IMR-90 (cell line): Measurements from ENCODE around the gene PLEK. TPM values are rescaled to one million over a fixed set of nuclear protein-coding genes. Genes with fewer than 3 reads are reported as not detected.

Experiments
- ATAC-seq: fragments of 200-7000 bp; cut with Tn5 transposase; 2 replicates; pipeline ENCODE4 v1.9.1; 2020; ENCODE audit warnings: low read depth, mild to moderate bottlenecking, moderate library complexity
- BruUV-seq: library from RNA; stranded (reverse); fragments of 400-500 nt; replicated peaks from 2 replicates; lab custom pipeline; 2021; lab: Mats Ljungman, UMichigan
- CTCF ChIA-PET: fragments of 300-600 bp; formaldehyde crosslinking; extraction: SDS; loops from one replicate; lab custom pipeline; 2021; ENCODE audit warnings: antibody characterized with exemption; lab: Yijun Ruan, JAX
- POLR2A ChIA-PET: fragments of 300-600 bp; sonication (Branson Sonifier 250); formaldehyde crosslinking; loops from one replicate; lab custom pipeline; 2022; ENCODE audit warnings: antibody characterized with exemption; ENCODE audit not compliant: unreplicated experiment; lab: Charles Lee
- DNase-seq: peaks from one replicate; pipeline ENCODE4 v3.0.0; 2013
- H2AFZ ChIP-seq: replicated peaks from 2 replicates; pipeline ENCODE3; 2013; ENCODE audit warnings: low read length, mild to moderate bottlenecking; ENCODE audit not compliant: poor library complexity
- H2AK5ac ChIP-seq: 2 replicates; pipeline ENCODE4 v1.6.1; 2013; ENCODE audit warnings: low read depth, low read length, inconsistent platforms
- H2AK9ac ChIP-seq: replicated peaks from 2 replicates; pipeline ENCODE3; 2013; ENCODE audit warnings: mild to moderate bottlenecking, low read depth, low read length, moderate library complexity; ENCODE audit not compliant: poor library complexity
- H2BK120ac ChIP-seq: 2 replicates; pipeline ENCODE4 v1.6.1; 2013; ENCODE audit warnings: low read depth, low read length, inconsistent platforms
- H2BK15ac ChIP-seq: 3 replicates; pipeline ENCODE4 v1.6.1; 2013; ENCODE audit warnings: low read depth, low read length, inconsistent platforms
- H2BK20ac ChIP-seq: 2 replicates; pipeline ENCODE4 v1.6.1; 2013; ENCODE audit warnings: low read depth, mild to moderate bottlenecking, inconsistent platforms, low read length, moderate library complexity
- H2BK5ac ChIP-seq: 2 replicates; pipeline ENCODE4 v1.6.1; 2013; ENCODE audit warnings: mild to moderate bottlenecking, low read depth, low read length, inconsistent platforms; ENCODE audit not compliant: poor library complexity, severe bottlenecking
- H3K14ac ChIP-seq: replicated peaks from 2 replicates; pipeline ENCODE4 v1.6.1; 2013; ENCODE audit warnings: low read depth, low read length, inconsistent platforms
- H3K18ac ChIP-seq: 2 replicates; pipeline ENCODE4 v1.6.1; 2013; ENCODE audit warnings: low read depth, low read length, control low read depth
- H3K23ac ChIP-seq: 2 replicates; pipeline ENCODE4 v1.6.1; 2013; ENCODE audit warnings: low read depth, low read length, inconsistent platforms
- H3K27ac ChIP-seq: 2 replicates; pipeline ENCODE4 v1.5.1; 2013; ENCODE audit warnings: mild to moderate bottlenecking, control low read depth, low read length; ENCODE audit not compliant: insufficient read depth
- H3K27me3 ChIP-seq: 2 replicates; pipeline ENCODE4 v1.6.1; 2013; ENCODE audit warnings: low read length; ENCODE audit not compliant: control insufficient read depth, insufficient read depth
- H3K36me3 ChIP-seq: 2 replicates; pipeline ENCODE4 v1.6.1; 2013; ENCODE audit warnings: low read length, mixed read lengths; ENCODE audit not compliant: control insufficient read depth, insufficient read depth
- H3K4ac ChIP-seq: 2 replicates; pipeline ENCODE4 v1.6.1; 2013; ENCODE audit warnings: low read depth, low read length, inconsistent platforms
- H3K4me1 ChIP-seq: 2 replicates; pipeline ENCODE4 v1.6.1; 2013; ENCODE audit warnings: low read length, mixed read lengths; ENCODE audit not compliant: control insufficient read depth, insufficient read depth
- H3K4me2 ChIP-seq: 2 replicates; pipeline ENCODE4 v1.6.1; 2013; ENCODE audit warnings: low read depth, mild to moderate bottlenecking, control low read depth, low read length, moderate library complexity
- H3K4me3 ChIP-seq: 2 replicates; pipeline ENCODE4 v1.5.1; 2013; ENCODE audit warnings: low read depth, mild to moderate bottlenecking, control low read depth, low read length, moderate library complexity; ENCODE audit not compliant: insufficient read depth
- H3K56ac ChIP-seq: 2 replicates; pipeline ENCODE4 v1.6.1; 2013; ENCODE audit warnings: low read length, inconsistent platforms; ENCODE audit not compliant: insufficient read depth; ENCODE audit errors: extremely low read depth
- H3K79me1 ChIP-seq, 2 experiments: 2 replicates each; pipeline ENCODE4 v1.6.1; 2013; ENCODE audit warnings: low read length in 2 of 2, inconsistent platforms in 1 of 2, low read depth in 1 of 2
- H3K9ac ChIP-seq: 2 replicates; pipeline ENCODE4 v1.6.1; 2013; ENCODE audit warnings: low read depth, low read length, control low read depth
- H3K9me1 ChIP-seq: 2 replicates; pipeline ENCODE4 v1.6.1; 2013; ENCODE audit warnings: low read length, inconsistent platforms; ENCODE audit not compliant: insufficient read depth
- H3K9me3 ChIP-seq: 2 replicates; pipeline ENCODE4 v1.6.1; 2013; ENCODE audit warnings: low read length; ENCODE audit not compliant: control insufficient read depth, insufficient read depth
- H4K20me1 ChIP-seq: 2 replicates; pipeline ENCODE4 v1.6.1; 2013; ENCODE audit warnings: low read length, inconsistent platforms; ENCODE audit not compliant: insufficient read depth
- H4K5ac ChIP-seq: 2 replicates; pipeline ENCODE4 v1.6.1; 2013; ENCODE audit warnings: mild to moderate bottlenecking, low read depth, low read length, control low read depth
- H4K8ac ChIP-seq, 2 experiments: 2 replicates each; pipeline ENCODE4 v1.6.1; 2013; ENCODE audit warnings: low read depth in 2 of 2, low read length in 2 of 2, control low read depth in 1 of 2, inconsistent platforms in 1 of 2
- H4K91ac ChIP-seq: 2 replicates; pipeline ENCODE4 v1.6.1; 2013; ENCODE audit warnings: low read depth, low read length, inconsistent platforms; ENCODE audit not compliant: insufficient read depth
- CEBPB ChIP-seq: IDR thresholded peaks from 2 replicates; pipeline ENCODE4 v1.6.1; 2012; ENCODE audit warnings: low read depth, low read length, improper control_type of control experiment
- RFX5 ChIP-seq: IDR thresholded peaks from 2 replicates; pipeline ENCODE4 v1.8.0; 2012; ENCODE audit warnings: low read depth, mild to moderate bottlenecking, low read length, moderate library complexity
- WGBS, 2 experiments: methylation state at CpG; one replicate each; pipeline versions ENCODE4 v1.1.5 to v1.1.7; 2013; ENCODE audit warnings: missing lambda C conversion rate in 2 of 2; ENCODE audit not compliant: insufficient read length in 1 of 2; ENCODE audit errors: extremely low coverage in 2 of 2; 5-methylcytosine and 5-hydroxymethylcytosine counted together
- dilution Hi-C: fragments of 300-500 bp; cut with HindIII; formaldehyde crosslinking; loops from one replicate; pipeline ENCODE4 v1.14.3; 2018; ENCODE audit warnings: low sequenced_read_pairs; ENCODE audit not compliant: unreplicated experiment
- in situ Hi-C: fragments of 300-500 bp; cut with MboI; formaldehyde crosslinking; loops from 3 replicates; pipeline ENCODE4 v1.14.3; 2019; ENCODE audit warnings: low sequenced_read_pairs, inconsistent platforms, mixed read lengths
- intact Hi-C: fragments of 100-400 bp; cut with micrococcal nuclease; formaldehyde crosslinking; loops from 2 replicates; pipeline ENCODE4 v1.10.0; 2022
- polyA plus RNA-seq, 3 experiments: library from polyadenylated mRNA; depleted of rRNA; stranded (reverse); fragments of >200 nt; gene quantifications; 2 replicates each; pipeline ENCODE4 v1.2.3, GENCODE V29; 2012; ENCODE audit warnings: low replicate concordance in 1 of 3
- total RNA-seq: library from RNA; depleted of rRNA; stranded (reverse); fragments of >200 nt; gene quantifications from 2 replicates; pipeline ENCODE4 v1.2.3, GENCODE V29; 2012

The PLEK gene
- total and polyA plus RNA-seq, 2 of the 4 experiments (the other 2 are of a cell fraction): under 0.01 TPM; not detected in 1

- ChIA-PET POLR2A (no interaction called here), CTCF (no interaction called here)
- Histone ChIP-seq H3K23ac (no peak overlapping the region), H3K27me3 (peaks cover 24% of the 10 kb centered on the region), H2BK5ac (no peak overlapping the region), H3K14ac (no peak overlapping the region), H3K9me3 (peaks cover 3% of the 10 kb centered on the region; the same call in 1 of the 2 replicates), H3K9ac (no peak overlapping the region), H3K36me3 (no peaks in the 10 kb centered on the region), H2BK20ac (no peak overlapping the region), H2AK9ac (no peak overlapping the region), H4K91ac (no peak overlapping the region), H3K18ac (no peak overlapping the region), H3K4me3 (no peak overlapping the region), H3K9me1 (no peaks in the 10 kb centered on the region), H4K20me1 (no peaks in the 10 kb centered on the region), H3K4ac (no peak overlapping the region), H3K79me1 (no peaks in the 10 kb centered on the region), H3K4me2 (no peak overlapping the region), H2AFZ (no peak overlapping the region), H2BK15ac (no peak overlapping the region), H3K27ac (no peak overlapping the region), H4K5ac (no peak overlapping the region), H4K8ac (no peak overlapping the region), H2BK120ac (no peak overlapping the region), H3K56ac (no peak overlapping the region), H3K4me1 (peaks cover 2% of the 10 kb centered on the region; the same call in 1 of the 2 replicates), H2AK5ac (no peak overlapping the region)
- in situ Hi-C loops (no loop called here), intact Hi-C loops (no loop called here), dilution Hi-C loops (no loop called here)
- no TSS peak for BruUV-seq
- TF ChIP-seq CEBPB (peak; percentile 61), RFX5 (no peak)
- WGBS, 2 experiments: no CpG with 5 or more reads among the region's 7 CpGs
- DNase-seq: no peak
- no peak for ATAC-seq
These were observed 64.3 kb downstream of the PLEK start for GRCh38 chr2:68429311-68429826.
